Measurements from ENCODE around the gene SCG3. TPM values are rescaled to one million over a fixed set of nuclear protein-coding genes. Genes with fewer than 3 reads are reported as not detected.
A peak's percentile ranks its signal among the peaks of the same experiment; 100 is the strongest.

The SCG3 gene
- total RNA-seq, 1 donor from 2014 or later = not detected

- Mint-ChIP-seq H3K9me3 (no peaks in the 10 kb centered on the region), H3K27me3 (no peaks in the 10 kb centered on the region), H3K27ac (no peak overlapping the region), H3K4me1 (peaks cover 20% of the 10 kb centered on the region), H3K4me3 (no peak overlapping the region), H3K36me3 (ENCODE audit: low read depth) (peaks cover 28% of the 10 kb centered on the region)
- no peak for TF ChIP-seq CTCF (IDR thresholded peaks at IDR 0.05)
- intact Hi-C loops (cut with micrococcal nuclease) = no loop called here
- no peak for DNase-seq
- no peak for ATAC-seq (ENCODE audit: low read depth)
- ChIA-PET CTCF (no interaction called here), POLR2A (no interaction called here)
Observed at GRCh38 chr15:51718219-51718618, 36.9 kb downstream of the SCG3 start.

- Mint-ChIP-seq H3K4me1 (peaks cover 22% of the 10 kb centered on the region), H3K9me3 (no peaks in the 10 kb centered on the region), H3K36me3 (ENCODE audit: low read depth) (peaks cover 32% of the 10 kb centered on the region), H3K27ac (no peak overlapping the region), H3K27me3 (no peaks in the 10 kb centered on the region), H3K4me3 (no peak overlapping the region)
- ChIA-PET CTCF (interaction anchor here (1.1 kb wide), 1 partner anchor 9 kb away, joined by 3 read pairs; no protein-coding TSS in a partner anchor), POLR2A (no interaction called here)
- DNase-seq (no peak), ATAC-seq (ENCODE audit: low read depth) (no peak)
- intact Hi-C loops (cut with micrococcal nuclease) = no loop called here
- TF ChIP-seq CTCF (IDR thresholded peaks at IDR 0.05) = no peak
Observed at GRCh38 chr15:51718746-51719145, 37.4 kb downstream of the SCG3 start.

GRCh38 chr15:51720201-51720995 is 39.1 kb downstream of the SCG3 start:
- Mint-ChIP-seq H3K9me3 (no peaks in the 10 kb centered on the region), H3K27ac (peak overlapping the region; percentile 12), H3K4me1 (peaks cover 32% of the 10 kb centered on the region), H3K4me3 (no peak overlapping the region), H3K36me3 (ENCODE audit: low read depth) (peaks cover 42% of the 10 kb centered on the region), H3K27me3 (no peaks in the 10 kb centered on the region)
- DNase-seq (no peak), ATAC-seq (ENCODE audit: low read depth) (no peak)
- TF ChIP-seq CTCF (IDR thresholded peaks at IDR 0.05) = no peak
- ChIA-PET CTCF (interaction anchor here (1.5 kb wide), 1 partner anchor 56 kb away, joined by 8 read pairs; no protein-coding TSS in a partner anchor), POLR2A (no interaction called here)
- intact Hi-C loops (cut with micrococcal nuclease) = no loop called here

DNA sequence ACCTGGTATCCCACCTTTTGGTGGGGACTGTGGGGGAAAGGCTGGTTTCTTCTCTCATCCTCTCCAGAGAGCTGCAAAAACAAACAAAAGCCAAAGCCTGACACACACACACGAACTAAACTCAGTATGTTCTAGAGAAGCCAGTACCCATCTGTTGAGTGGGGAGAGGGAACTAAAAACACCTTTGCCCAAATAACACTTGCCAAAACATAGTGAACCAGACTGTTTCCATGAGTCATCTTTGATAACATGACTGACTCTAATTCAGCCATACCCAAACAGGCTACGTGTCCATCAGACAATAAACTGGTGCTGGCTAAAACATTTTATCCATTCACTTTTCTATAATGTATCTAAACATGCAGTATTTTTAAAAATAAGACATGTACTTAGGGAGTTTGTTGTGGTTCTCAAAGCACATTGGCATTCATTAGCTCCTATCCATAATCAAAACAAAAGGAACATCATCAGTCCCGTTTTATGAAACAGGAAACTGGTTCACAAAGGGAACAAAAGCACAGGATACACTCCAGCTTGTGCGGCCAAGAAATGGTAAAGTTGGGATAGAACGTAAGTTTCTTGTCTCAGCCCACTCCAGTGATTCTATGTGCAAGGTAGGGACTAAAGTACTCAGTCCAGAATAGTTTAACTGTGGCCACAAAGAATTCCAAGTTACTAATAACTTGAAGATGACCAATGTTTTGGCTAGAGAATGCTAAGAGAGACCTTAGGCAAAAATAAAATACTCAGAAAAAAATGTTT is 40.1 kb downstream of the SCG3 start:
- H3K36me3 Mint-ChIP-seq (ENCODE audit: low read depth) = peaks cover 45% of the 10 kb centered on the region
- no peaks in the 10 kb centered on the region for H3K27me3 Mint-ChIP-seq
- no peak for DNase-seq
- TF ChIP-seq CTCF (IDR thresholded peaks at IDR 0.05) = no peak
- H3K27ac Mint-ChIP-seq = no peak overlapping the region
- H3K4me3 Mint-ChIP-seq = no peak overlapping the region
- ATAC-seq (ENCODE audit: low read depth) = no peak
- H3K4me1 Mint-ChIP-seq = peaks cover 41% of the 10 kb centered on the region
- no peaks in the 10 kb centered on the region for H3K9me3 Mint-ChIP-seq
- ChIA-PET CTCF (interaction anchor here (1.3 kb wide), 1 partner anchor 55 kb away, joined by 5 read pairs; no protein-coding TSS in a partner anchor), POLR2A (interaction anchor here (0.8 to 1.6 kb wide), 3 partner anchors 17 to 55 kb away, joined by 3 to 4 read pairs (median 3); partner anchors contain the start of gene LYSMD2)
- intact Hi-C loops (cut with micrococcal nuclease) = no loop called here

DNA sequence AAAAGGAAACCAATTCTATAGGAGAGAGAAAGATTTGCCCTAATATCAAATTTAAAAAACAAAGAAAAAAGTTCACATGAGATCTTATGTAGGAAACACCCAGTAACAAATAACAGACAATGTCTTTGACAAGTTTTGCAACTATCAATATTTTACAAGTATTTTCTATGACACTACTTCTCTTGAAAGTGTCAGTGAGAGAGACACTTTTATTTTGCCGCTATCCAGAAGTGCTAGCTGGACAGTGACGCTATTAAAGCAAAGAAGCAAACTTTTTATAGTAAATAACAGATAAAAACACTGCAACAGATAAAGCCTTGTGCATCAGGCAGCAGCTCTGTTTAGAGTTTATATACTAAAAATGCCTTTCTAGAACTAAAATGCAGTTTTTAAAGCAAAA is 42.9 kb downstream of the SCG3 start:
- intact Hi-C loops (cut with micrococcal nuclease) = no loop called here
- DNase-seq = no peak
- Mint-ChIP-seq H3K27ac (no peak overlapping the region), H3K36me3 (ENCODE audit: low read depth) (peaks cover 57% of the 10 kb centered on the region), H3K4me1 (peaks cover 61% of the 10 kb centered on the region), H3K9me3 (no peaks in the 10 kb centered on the region), H3K27me3 (no peaks in the 10 kb centered on the region), H3K4me3 (no peak overlapping the region)
- no peak for ATAC-seq (ENCODE audit: low read depth)
- no peak for TF ChIP-seq CTCF (IDR thresholded peaks at IDR 0.05)
- CTCF ChIA-PET = no interaction called here
- POLR2A ChIA-PET = interaction anchor here (0.6 kb wide), 1 partner anchor 74 kb away, joined by 5 read pairs; no protein-coding TSS in a partner anchor

Data from activated B cell treated with CpG ODN at 0.5 μM for 24 hours (primary cell).